ENCODE data around the gene MAST4.

MAST4 gene

DNA sequence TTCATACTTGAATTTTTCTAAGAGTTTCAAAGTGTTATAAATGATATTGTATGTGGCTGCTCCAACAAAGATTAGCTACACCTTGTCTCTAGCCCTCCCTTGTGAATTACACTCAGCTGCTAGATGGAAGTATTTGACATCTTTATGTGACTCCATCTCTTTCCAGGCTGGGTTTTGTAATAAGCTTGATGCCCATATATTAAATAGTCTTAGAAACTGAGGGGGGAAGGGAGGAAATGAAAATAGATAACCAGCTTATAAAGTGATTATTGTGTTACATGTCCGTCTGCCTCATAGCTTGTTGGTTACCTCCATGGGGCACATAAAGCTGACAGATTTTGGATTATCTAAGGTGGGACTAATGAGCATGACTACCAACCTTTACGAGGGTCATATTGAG, 537.0 kb downstream of the MAST4 start:
- DNase-seq (ENCODE audit: low spot score) = no peak

- no peak for DNase-seq (ENCODE audit: low spot score)
Observed at GRCh38 chr5:67133776-67134175, 537.6 kb downstream of the MAST4 start.

GRCh38 chr5:67135381-67135984, 539.3 kb downstream of the MAST4 start:
- no peak for DNase-seq (ENCODE audit: low spot score)

DNA sequence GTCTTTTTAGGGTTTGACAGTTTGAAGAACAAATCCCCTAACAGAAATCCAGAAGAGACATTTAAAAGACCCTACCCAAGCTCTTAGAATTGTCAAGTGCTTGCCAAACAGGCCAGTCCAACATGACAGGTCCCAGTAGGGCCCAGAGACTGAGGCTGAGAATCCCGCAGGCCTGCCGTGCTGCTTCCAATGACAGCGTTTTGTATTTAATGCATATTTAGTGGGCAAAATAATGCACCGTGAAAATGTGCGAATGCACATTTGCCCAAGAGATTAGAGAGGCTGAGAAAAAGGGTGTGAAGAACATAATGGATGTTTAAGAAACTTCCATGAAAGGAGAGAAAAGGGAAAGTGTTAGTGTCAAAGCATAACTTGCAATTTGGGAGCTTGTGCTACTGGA, 542.8 kb downstream of the MAST4 start:
- no peak for DNase-seq (ENCODE audit: low spot score)

GRCh38 chr5:67140413-67140812, 544.2 kb downstream of the MAST4 start:
- no peak for DNase-seq (ENCODE audit: low spot score)

DNA sequence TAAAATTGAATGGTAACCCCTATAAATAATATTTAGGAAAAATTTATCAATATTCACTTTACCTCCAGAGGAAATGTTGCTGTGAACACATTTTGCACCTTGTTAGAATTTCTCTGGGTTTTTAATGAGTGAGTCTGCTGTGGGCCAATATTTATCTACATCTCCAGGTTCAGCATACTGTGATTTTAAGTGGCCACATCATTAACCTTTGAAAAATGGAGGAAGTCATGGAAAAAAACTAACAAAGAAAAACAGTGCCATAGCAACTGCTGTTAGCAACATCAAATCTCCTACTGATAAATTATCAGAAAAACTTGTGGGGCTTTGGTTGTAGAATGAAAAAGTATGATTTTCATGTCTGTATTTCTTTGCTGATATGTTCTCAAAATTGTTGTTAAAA, 545.5 kb downstream of the MAST4 start:
- DNase-seq (ENCODE audit: low spot score) = no peak

DNA sequence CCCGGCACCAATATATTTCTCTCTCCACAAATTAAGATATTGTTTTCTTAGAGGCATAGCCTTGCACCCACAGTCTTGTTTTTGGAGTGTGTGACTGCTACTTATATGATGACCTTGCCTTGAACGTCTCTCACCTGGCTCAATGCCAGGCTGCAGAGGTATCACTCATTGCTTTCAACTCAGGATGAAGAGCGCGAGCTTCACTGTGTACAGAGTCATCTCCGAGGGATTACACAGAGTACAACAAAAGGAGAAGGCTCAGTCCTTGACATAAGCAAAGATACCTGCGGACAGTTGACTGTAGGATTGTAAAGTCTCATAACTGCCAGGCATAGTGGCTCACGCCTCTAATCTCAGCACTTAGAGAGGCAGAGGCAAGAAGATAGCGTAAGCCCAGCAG, 546.6 kb downstream of the MAST4 start:
- no peak for DNase-seq (ENCODE audit: low spot score)

DNA sequence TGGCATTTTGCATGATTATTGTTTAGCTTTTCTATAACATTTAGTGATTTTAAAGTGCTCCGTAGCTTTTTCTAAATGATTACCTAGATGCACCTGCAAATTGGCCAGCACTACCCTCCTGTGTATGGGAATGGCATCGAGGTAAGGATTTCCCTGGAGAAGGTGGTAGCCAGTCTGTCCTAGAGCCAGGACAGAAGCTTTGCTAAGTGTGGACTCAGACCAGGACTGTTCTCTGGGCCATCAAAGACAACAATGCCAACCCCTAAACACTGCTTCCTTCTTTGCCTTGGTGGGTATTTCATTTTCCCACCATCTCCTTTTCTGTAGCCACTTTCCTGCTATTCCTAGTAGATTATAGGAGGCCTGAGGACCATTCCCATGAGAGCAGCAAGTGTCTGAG, 547.4 kb downstream of the MAST4 start:
- no peak for DNase-seq (ENCODE audit: low spot score)

- no peak for DNase-seq (ENCODE audit: low spot score)
Observed at GRCh38 chr5:67144183-67144639, 548.0 kb downstream of the MAST4 start.

DNA sequence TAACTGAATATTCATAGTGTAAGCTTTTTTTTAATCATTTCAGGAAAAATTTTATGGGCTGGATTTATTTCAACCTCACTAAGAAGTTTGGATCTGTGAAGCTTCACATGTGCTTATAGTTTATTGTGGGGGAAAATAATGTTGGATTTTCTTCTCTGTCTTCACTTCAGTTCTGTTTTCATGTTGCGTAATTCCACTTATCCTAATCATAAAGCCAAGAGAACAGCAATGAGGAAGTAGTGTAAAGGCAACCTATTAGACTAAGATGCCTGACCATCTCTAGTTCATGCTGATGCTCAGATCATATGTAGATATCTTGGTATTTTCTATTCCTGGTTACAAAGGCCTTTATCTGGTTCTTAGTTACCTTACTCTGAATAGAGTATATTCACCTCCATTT, 550.4 kb downstream of the MAST4 start:
- DNase-seq (ENCODE audit: low spot score) = no peak

- no peak for DNase-seq (ENCODE audit: low spot score)
Observed at GRCh38 chr5:67146981-67147380, 550.8 kb downstream of the MAST4 start.

- no peak for DNase-seq (ENCODE audit: low spot score)
Observed at GRCh38 chr5:67147760-67148159, 551.6 kb downstream of the MAST4 start.

GRCh38 chr5:67149057-67149950, 553.1 kb downstream of the MAST4 start:
- DNase-seq (ENCODE audit: low spot score) = no peak

DNA sequence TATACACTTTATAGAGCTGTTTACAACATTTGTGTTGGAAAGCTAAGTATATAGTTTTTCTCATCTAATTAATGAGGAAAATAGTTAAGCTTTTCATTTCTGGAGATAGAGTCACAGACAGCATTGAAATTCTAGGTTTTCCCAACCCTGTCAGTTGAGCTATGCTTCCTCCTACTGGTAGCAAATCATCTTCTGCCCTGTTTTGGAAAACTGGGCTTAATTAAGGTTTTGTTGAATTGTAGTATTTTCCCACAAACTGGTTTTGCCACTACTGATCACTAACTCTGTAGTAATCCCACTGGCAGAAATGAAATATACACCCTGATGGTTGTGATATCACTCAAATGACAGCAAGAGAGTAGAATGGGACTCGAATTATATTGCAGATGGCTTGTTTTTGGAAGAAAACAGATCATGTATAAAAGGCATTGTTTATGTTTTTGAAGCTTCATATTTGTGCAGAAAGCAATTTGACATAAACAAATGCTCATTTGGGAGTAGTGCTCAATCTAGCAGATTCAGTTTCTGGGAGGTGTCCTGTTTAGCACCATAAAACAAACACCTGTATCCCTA, 553.8 kb downstream of the MAST4 start:
- peak; percentile 60 for DNase-seq (ENCODE audit: low spot score)

GRCh38 chr5:67152400-67152799, 556.2 kb downstream of the MAST4 start:
- DNase-seq (ENCODE audit: low spot score) = no peak

DNA sequence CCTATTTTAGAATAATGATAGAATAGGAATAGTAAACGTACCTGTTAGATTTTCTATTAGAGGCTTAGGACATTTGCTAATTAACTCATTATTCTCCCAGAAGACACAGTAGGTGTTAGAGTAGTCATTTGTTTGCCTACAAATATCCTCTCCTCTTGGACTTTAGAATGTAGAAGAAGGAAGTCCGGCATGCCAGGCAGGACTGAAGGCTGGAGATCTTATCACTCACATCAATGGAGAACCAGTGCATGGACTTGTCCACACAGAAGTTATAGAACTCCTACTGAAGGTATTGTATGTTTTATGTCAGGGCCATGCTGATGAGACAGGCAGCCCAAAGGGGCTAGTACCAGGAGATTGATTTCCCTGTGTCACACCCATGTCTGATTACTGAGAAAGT, 557.1 kb downstream of the MAST4 start:
- no peak for DNase-seq (ENCODE audit: low spot score)

GRCh38 chr5:67154556-67155206, 558.5 kb downstream of the MAST4 start:
- no peak for DNase-seq (ENCODE audit: low spot score)

DNA sequence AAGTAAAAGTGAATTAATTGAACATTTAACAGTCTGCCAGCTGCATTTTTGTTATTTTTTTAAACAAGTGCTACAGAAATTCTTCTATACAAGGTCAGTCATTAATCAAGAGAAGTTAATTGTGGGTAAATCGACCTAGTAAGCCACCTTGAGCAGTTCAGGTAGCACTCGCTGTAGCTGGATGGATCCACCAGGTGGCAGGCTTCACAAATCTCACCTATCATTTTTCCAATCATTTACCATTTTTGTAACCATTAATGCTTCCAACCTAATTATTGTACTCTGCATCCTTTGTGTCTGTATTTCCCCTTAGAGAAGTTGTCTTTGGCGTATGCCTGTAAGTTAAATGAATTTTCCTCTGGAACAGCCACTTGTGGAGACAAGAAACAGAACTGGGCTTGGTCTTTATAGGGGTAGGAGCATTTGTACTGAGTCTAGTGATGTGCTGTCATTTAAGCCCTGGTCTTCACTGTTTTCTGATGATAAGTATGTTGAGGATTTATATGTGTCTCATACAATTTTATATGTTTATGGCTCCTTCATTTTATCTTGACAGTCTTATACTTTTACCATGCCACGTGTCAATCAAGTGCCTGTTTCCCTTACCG, 560.9 kb downstream of the MAST4 start:
- DNase-seq (ENCODE audit: low spot score) = peak; percentile 33

DNA sequence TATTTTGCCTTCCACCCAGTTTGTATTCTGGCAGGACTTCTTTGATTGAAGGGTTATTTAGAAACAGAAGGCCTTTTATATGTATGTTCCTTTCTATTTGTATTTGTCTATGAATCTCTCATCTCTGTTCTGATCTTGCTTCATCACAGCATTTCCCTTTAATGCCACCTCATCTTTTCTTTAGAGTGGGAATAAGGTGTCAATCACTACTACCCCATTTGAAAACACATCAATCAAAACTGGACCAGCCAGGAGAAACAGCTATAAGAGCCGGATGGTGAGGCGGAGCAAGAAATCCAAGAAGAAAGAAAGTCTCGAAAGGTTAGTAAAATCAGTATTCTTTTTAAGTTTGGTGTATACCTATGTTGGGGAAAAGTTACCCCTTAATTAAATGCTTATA, 564.1 kb downstream of the MAST4 start:
- DNase-seq (ENCODE audit: low spot score) = no peak

GRCh38 chr5:67160985-67161384, 564.8 kb downstream of the MAST4 start:
- DNase-seq (ENCODE audit: low spot score) = peak; percentile 90

GRCh38 chr5:67161767-67162166, 565.6 kb downstream of the MAST4 start:
- no peak for DNase-seq (ENCODE audit: low spot score)

- no peak for DNase-seq (ENCODE audit: low spot score)
Observed at GRCh38 chr5:67163231-67163756, 567.1 kb downstream of the MAST4 start.

Data from AG20443 (cell line).